Esophagus squamous epithelium (tissue), 5 donors: Measurements from ENCODE around the gene LTBP3. TPM values are rescaled to one million over a fixed set of nuclear protein-coding genes. Genes with fewer than 3 reads are reported as not detected.
A peak's percentile ranks its signal among the peaks of the same experiment; 100 is the strongest.

Source experiments
- DNase-seq: peaks from one replicate; lab custom pipeline; 2025; lab: John Stamatoyannopoulos, UW
- H3K27ac ChIP-seq, 4 donors: fragments of 200-600 bp; sonication (generic); one replicate each; pipeline ENCODE4 v1.5.1; 2016 to 2019; ENCODE audit warnings: mild to moderate bottlenecking in 1 of 4
- H3K27me3 ChIP-seq, 4 donors: fragments of 200-600 bp; sonication (generic); 1 replicate in 3 of 4; 2 replicates in 1 of 4; pipeline versions ENCODE4 v1.5.1 to v1.6.0; 2017 to 2021; ENCODE audit warnings: antibody characterized with exemption in 1 of 4
- H3K36me3 ChIP-seq, 3 donors: fragments of 200-600 bp; sonication (generic); one replicate each; pipeline ENCODE4 v1.5.1; 2016 to 2019
- H3K4me1 ChIP-seq, 3 donors: fragments of 200-600 bp; sonication (generic); one replicate each; pipeline ENCODE4 v1.5.1; 2017 to 2019
- H3K4me3 ChIP-seq, 4 donors: fragments of 200-600 bp; sonication (generic); 1 replicate in 3 of 4; 2 replicates in 1 of 4; pipeline ENCODE4 v1.5.1; 2016 to 2019; ENCODE audit warnings: mild to moderate bottlenecking in 2 of 4, moderate library complexity in 1 of 4
- H3K9me3 ChIP-seq, 3 donors: fragments of 200-600 bp; sonication (generic); one replicate each; pipeline ENCODE4 v1.5.1; 2016 to 2019
- CTCF ChIP-seq, 6 experiments: fragments of 450-650 bp in 4 of 6; fragments of 200-600 bp in 2 of 6; sonication (generic) in 2 of 6; IDR thresholded peaks; one replicate each; pipeline ENCODE4 v1.5.1; 2016 to 2019; ENCODE audit warnings: antibody characterized with exemption in 6 of 6, mild to moderate bottlenecking in 4 of 6, moderate library complexity in 4 of 6
- POLR2A ChIP-seq, 4 donors: fragments of 450-650 bp; IDR thresholded peaks; one replicate each; pipeline ENCODE4 v1.6.1; 2017; ENCODE audit warnings: antibody characterized with exemption in 4 of 4, mild to moderate bottlenecking in 4 of 4, moderate library complexity in 3 of 4
- WGBS, 2 donors: methylation state at CpG; one replicate each; pipeline ENCODE4 v1.1.5; 2018; 5-methylcytosine and 5-hydroxymethylcytosine counted together
- intact Hi-C: fragments of 100-400 bp; cut with DNase I; formaldehyde crosslinking; loops from one replicate; pipeline ENCODE4 v1.15.0; 2022
- total RNA-seq, 4 donors: library from RNA; depleted of rRNA; stranded (reverse); fragments of >200 nt; gene quantifications; one replicate each; pipeline ENCODE4 v1.1.0, GENCODE V29; 2016
- donor health status: DM: yes; HTN: yes; CAD: no.

LTBP3 gene
- total RNA-seq, 4 donors from 2014 or later = 28.1 to 87.5 (median 54.0) TPM

- intact Hi-C loops = loop anchor here (10.0 kb wide), 1 partner anchor 68 kb away; the partner anchor contains the start of genes MAP3K11 and PCNX3
- DNase-seq = peak; percentile 73
- no peaks in the 10 kb centered on the region for H3K9me3 ChIP-seq
- peak overlapping the region; percentile 37 to 62 (median 47) for H3K4me3 ChIP-seq
- H3K4me1 ChIP-seq = peaks cover 20 to 40% (median 26%) of the 10 kb centered on the region in 3 donors
- peaks cover 0 to 38% (median 0%) of the 10 kb centered on the region in 3 donors for H3K36me3 ChIP-seq
- 1 to 20% methylated on average over 1 to 8 of the region's 64 CpGs for WGBS, 2 donors
- TF ChIP-seq CTCF (IDR thresholded peaks at IDR 0.05) = peak in 2 of 6 experiments; percentile 19 to 21
- TF ChIP-seq POLR2A (IDR thresholded peaks at IDR 0.05) = peak in 1 of 4 donors; percentile 2
- no peaks in the 10 kb centered on the region for H3K27me3 ChIP-seq
- H3K27ac ChIP-seq = peak overlapping the region; percentile 61 to 83 (median 70)
Measured at GRCh38 chr11:65546217-65546958, 11.8 kb downstream of the LTBP3 start.

GRCh38 chr11:65545853-65546216, 12.3 kb downstream of the LTBP3 start:
- H3K27me3 ChIP-seq = no peaks in the 10 kb centered on the region
- H3K4me3 ChIP-seq = peak overlapping the region; percentile 37 to 62 (median 47)
- no peaks in the 10 kb centered on the region for H3K9me3 ChIP-seq
- peaks cover 0 to 33% (median 0%) of the 10 kb centered on the region in 3 donors for H3K36me3 ChIP-seq
- 41 to 76% methylated on average over 4 of the region's 4 CpGs for WGBS, 2 donors
- DNase-seq = no peak
- peak overlapping the region; percentile 61 to 83 (median 70) for H3K27ac ChIP-seq
- TF ChIP-seq CTCF (IDR thresholded peaks at IDR 0.05) (no peak), POLR2A (IDR thresholded peaks at IDR 0.05) (no peak)
- intact Hi-C loops = loop anchor here (10.0 kb wide), 1 partner anchor 69 kb away; the partner anchor contains the start of genes MAP3K11 and PCNX3
- peaks cover 26 to 40% (median 26%) of the 10 kb centered on the region in 3 donors for H3K4me1 ChIP-seq

- intact Hi-C loops = loop anchor here (10.0 kb wide), 1 partner anchor 72 kb away; the partner anchor contains the start of genes MAP3K11 and PCNX3
- H3K36me3 ChIP-seq = peaks cover 7 to 38% (median 12%) of the 10 kb centered on the region in 3 donors
- DNase-seq = no peak
- TF ChIP-seq CTCF (IDR thresholded peaks at IDR 0.05) = no peak
- no peak overlapping the region for H3K27ac ChIP-seq
- WGBS, 2 donors = 84 to 92% methylated on average over 2 of the region's 3 CpGs
- no peaks in the 10 kb centered on the region for H3K27me3 ChIP-seq
- no peaks in the 10 kb centered on the region for H3K9me3 ChIP-seq
- no peak overlapping the region for H3K4me3 ChIP-seq
- peaks cover 33 to 64% (median 38%) of the 10 kb centered on the region in 3 donors for H3K4me1 ChIP-seq
Measured at GRCh38 chr11:65542738-65543390, 15.3 kb downstream of the LTBP3 start.

GRCh38 chr11:65541093-65541982, 16.8 kb downstream of the LTBP3 start:
- H3K27ac ChIP-seq = peak overlapping the region; percentile 92 to 98 (median 96)
- H3K4me3 ChIP-seq = peak overlapping the region; percentile 40 to 82 (median 56)
- no peaks in the 10 kb centered on the region for H3K27me3 ChIP-seq
- no peaks in the 10 kb centered on the region for H3K9me3 ChIP-seq
- WGBS, 2 donors = 20 to 52% methylated on average over 1 to 4 of the region's 18 CpGs
- intact Hi-C loops = loop anchor here (10.0 kb wide), 1 partner anchor 73 kb away; the partner anchor contains the start of genes MAP3K11 and PCNX3
- TF ChIP-seq CTCF (IDR thresholded peaks at IDR 0.05) (no peak), POLR2A (IDR thresholded peaks at IDR 0.05) (no peak)
- H3K4me1 ChIP-seq = peaks cover 28 to 49% (median 31%) of the 10 kb centered on the region in 3 donors
- H3K36me3 ChIP-seq = peaks cover 13 to 46% (median 20%) of the 10 kb centered on the region in 3 donors
- DNase-seq = no peak
